ENCODE measurements around the gene ABHD5. TPM values are rescaled to one million over a fixed set of nuclear protein-coding genes. Genes with fewer than 3 reads are reported as not detected.
A peak's percentile ranks its signal among the peaks of the same experiment; 100 is the strongest.

ABHD5 gene
- total and polyA plus RNA-seq, 2 of the 13 experiments (the other 11 are each of a cell fraction or from before 2014, with no cell fraction given): 4.5 to 13.3 TPM

GRCh38 chr3:43690400-43691119, at the start of gene ABHD5 (continued):
- no peak for TF ChIP-seq SETDB1 (CRISPR knock-in tag; IDR thresholded peaks at IDR 0.05; ENCODE audit: borderline replicate concordance)
- TF ChIP-seq KLF16 (CRISPR knock-in tag; IDR thresholded peaks at IDR 0.05): peak in 1 of 2 experiments; percentile 85; a peak in 1 of 4 replicates
- no peak for TF ChIP-seq HCFC1 (IDR thresholded peaks at IDR 0.05; ENCODE audit: low read depth, low read length)
- no peak; the same call in 1 of the 2 replicates for TF ChIP-seq GFI1 (CRISPR knock-in tag; IDR thresholded peaks at IDR 0.05; ENCODE audit: borderline replicate concordance)
- TF ChIP-seq ZNF792 (CRISPR knock-in tag; IDR thresholded peaks at IDR 0.05): 0 out of 2 replicates have a peak, but pooled peaks have one; percentile 82
- peak; percentile 90 for TF ChIP-seq SALL2 (CRISPR knock-in tag; IDR thresholded peaks at IDR 0.05)
- TF ChIP-seq KDM5B (CRISPR knock-in tag; IDR thresholded peaks at IDR 0.05; ENCODE audit: borderline replicate concordance): peak; percentile 94
- peak; percentile 87; the same call in 1 of the 2 replicates for TF ChIP-seq ZNF724P (CRISPR knock-in tag; IDR thresholded peaks at IDR 0.05; ENCODE audit: borderline replicate concordance)
- TF ChIP-seq ATF2 (CRISPR knock-in tag; IDR thresholded peaks at IDR 0.05): peak; percentile 69
- peak; percentile 85; the same call in 1 of the 2 replicates for TF ChIP-seq MIER3 (CRISPR knock-in tag; IDR thresholded peaks at IDR 0.05; ENCODE audit: borderline replicate concordance)
- TF ChIP-seq ATF7 (IDR thresholded peaks at IDR 0.05): no peak
- peak; percentile 70; the same call in 1 of the 2 replicates for TF ChIP-seq ATF7 (CRISPR knock-in tag; IDR thresholded peaks at IDR 0.05)
- no peak for TF ChIP-seq ZNF207 (IDR thresholded peaks at IDR 0.05; ENCODE audit: borderline replicate concordance)
- TF ChIP-seq, protein P1, sequence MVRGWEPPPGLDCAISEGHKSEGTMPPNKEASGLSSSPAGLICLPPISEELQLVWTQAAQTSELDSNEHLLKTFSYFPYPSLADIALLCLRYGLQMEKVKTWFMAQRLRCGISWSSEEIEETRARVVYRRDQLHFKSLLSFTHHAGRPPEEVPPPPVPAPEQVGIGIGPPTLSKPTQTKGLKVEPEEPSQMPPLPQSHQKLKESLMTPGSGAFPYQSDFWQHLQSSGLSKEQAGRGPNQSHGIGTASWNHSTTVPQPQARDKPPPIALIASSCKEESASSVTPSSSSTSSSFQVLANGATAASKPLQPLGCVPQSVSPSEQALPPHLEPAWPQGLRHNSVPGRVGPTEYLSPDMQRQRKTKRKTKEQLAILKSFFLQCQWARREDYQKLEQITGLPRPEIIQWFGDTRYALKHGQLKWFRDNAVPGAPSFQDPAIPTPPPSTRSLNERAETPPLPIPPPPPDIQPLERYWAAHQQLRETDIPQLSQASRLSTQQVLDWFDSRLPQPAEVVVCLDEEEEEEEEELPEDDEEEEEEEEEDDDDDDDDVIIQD (CRISPR knock-in tag; IDR thresholded peaks at IDR 0.05; ENCODE audit: low read depth): no peak
- TF ChIP-seq, protein P2, sequence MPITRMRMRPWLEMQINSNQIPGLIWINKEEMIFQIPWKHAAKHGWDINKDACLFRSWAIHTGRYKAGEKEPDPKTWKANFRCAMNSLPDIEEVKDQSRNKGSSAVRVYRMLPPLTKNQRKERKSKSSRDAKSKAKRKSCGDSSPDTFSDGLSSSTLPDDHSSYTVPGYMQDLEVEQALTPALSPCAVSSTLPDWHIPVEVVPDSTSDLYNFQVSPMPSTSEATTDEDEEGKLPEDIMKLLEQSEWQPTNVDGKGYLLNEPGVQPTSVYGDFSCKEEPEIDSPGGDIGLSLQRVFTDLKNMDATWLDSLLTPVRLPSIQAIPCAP (CRISPR knock-in tag; IDR thresholded peaks at IDR 0.05; ENCODE audit: low read depth): peak; percentile 91; the same call in 1 of the 2 replicates
- TF ChIP-seq, protein P3, sequence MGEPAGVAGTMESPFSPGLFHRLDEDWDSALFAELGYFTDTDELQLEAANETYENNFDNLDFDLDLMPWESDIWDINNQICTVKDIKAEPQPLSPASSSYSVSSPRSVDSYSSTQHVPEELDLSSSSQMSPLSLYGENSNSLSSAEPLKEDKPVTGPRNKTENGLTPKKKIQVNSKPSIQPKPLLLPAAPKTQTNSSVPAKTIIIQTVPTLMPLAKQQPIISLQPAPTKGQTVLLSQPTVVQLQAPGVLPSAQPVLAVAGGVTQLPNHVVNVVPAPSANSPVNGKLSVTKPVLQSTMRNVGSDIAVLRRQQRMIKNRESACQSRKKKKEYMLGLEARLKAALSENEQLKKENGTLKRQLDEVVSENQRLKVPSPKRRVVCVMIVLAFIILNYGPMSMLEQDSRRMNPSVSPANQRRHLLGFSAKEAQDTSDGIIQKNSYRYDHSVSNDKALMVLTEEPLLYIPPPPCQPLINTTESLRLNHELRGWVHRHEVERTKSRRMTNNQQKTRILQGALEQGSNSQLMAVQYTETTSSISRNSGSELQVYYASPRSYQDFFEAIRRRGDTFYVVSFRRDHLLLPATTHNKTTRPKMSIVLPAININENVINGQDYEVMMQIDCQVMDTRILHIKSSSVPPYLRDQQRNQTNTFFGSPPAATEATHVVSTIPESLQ (CRISPR knock-in tag; conservative IDR thresholded peaks at IDR 0.05): no peak
- TF ChIP-seq, protein P4, sequence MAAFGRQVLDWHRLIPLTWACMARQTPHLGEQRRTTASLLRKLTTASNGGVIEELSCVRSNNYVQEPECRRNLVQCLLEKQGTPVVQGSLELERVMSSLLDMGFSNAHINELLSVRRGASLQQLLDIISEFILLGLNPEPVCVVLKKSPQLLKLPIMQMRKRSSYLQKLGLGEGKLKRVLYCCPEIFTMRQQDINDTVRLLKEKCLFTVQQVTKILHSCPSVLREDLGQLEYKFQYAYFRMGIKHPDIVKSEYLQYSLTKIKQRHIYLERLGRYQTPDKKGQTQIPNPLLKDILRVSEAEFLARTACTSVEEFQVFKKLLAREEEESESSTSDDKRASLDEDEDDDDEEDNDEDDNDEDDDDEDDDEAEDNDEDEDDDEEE (CRISPR knock-in tag; IDR thresholded peaks at IDR 0.05): peak; percentile 95
- TF ChIP-seq, protein P5, sequence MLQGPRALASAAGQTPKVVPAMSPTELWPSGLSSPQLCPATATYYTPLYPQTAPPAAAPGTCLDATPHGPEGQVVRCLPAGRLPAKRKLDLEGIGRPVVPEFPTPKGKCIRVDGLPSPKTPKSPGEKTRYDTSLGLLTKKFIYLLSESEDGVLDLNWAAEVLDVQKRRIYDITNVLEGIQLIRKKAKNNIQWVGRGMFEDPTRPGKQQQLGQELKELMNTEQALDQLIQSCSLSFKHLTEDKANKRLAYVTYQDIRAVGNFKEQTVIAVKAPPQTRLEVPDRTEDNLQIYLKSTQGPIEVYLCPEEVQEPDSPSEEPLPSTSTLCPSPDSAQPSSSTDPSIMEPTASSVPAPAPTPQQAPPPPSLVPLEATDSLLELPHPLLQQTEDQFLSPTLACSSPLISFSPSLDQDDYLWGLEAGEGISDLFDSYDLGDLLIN (CRISPR knock-in tag; IDR thresholded peaks at IDR 0.05; ENCODE audit: borderline replicate concordance): no peak
- TF ChIP-seq KDM1A (CRISPR knock-in tag; IDR thresholded peaks at IDR 0.05): peak; percentile 50; the same call in 1 of the 2 replicates
- TF ChIP-seq, protein P6, sequence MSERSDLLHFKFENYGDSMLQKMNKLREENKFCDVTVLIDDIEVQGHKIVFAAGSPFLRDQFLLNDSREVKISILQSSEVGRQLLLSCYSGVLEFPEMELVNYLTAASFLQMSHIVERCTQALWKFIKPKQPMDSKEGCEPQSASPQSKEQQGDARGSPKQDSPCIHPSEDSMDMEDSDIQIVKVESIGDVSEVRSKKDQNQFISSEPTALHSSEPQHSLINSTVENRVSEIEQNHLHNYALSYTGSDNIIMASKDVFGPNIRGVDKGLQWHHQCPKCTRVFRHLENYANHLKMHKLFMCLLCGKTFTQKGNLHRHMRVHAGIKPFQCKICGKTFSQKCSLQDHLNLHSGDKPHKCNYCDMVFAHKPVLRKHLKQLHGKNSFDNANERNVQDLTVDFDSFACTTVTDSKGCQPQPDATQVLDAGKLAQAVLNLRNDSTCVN (CRISPR knock-in tag; IDR thresholded peaks at IDR 0.05; ENCODE audit: borderline replicate concordance): peak; percentile 78; the same call in 1 of the 2 replicates

Data from HepG2 (cell line).